ENCODE data around the gene SMIM17. TPM values are rescaled to one million over a fixed set of nuclear protein-coding genes. Genes with fewer than 3 reads are reported as not detected.
A peak's percentile ranks its signal among the peaks of the same experiment; 100 is the strongest.
"Not testable (repeated sequence)": the region's sequence is repeated elsewhere in the genome, so short reads cannot be mapped to it uniquely, and the experiment has no call there.

SMIM17 gene
- total RNA-seq, 6 donors from 2014 or later = 0.29 to 0.30 TPM; not detected in 4

DNA sequence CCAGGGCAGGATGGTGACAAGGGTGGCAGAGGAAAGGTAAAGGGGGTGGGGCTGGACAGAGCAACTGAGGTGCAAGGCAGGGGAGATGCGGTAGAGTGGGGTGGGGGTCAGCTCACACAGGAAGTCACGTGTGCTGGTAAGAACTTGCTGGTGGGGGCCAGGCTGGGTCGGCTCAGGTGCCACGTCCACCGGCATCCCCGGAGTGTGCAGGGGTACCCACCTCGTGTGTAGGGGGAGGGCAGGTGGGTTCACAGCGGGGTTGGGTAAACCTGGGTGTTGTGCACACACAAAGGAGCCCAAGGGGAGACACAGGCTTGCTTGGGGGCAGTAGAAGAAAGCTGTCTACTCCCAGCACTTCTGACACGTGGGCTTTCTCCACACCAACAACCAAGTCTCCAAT is 25.7 kb downstream of the SMIM17 start:
- 92 to 93% methylated on average over 9 of the region's 9 CpGs for WGBS, 2 donors
- peaks cover 12 to 22% (median 18%) of the 10 kb centered on the region in 4 donors for H3K4me1 ChIP-seq
- no peak overlapping the region for H3K27ac ChIP-seq
- H3K27me3 ChIP-seq = no peaks in the 10 kb centered on the region
- no peak for TF ChIP-seq POLR2A (IDR thresholded peaks at IDR 0.05)
- TF ChIP-seq EP300 (IDR thresholded peaks at IDR 0.05) = no peak
- no peak for TF ChIP-seq POLR2AphosphoS5 (IDR thresholded peaks at IDR 0.05)
- TF ChIP-seq, protein P1, sequence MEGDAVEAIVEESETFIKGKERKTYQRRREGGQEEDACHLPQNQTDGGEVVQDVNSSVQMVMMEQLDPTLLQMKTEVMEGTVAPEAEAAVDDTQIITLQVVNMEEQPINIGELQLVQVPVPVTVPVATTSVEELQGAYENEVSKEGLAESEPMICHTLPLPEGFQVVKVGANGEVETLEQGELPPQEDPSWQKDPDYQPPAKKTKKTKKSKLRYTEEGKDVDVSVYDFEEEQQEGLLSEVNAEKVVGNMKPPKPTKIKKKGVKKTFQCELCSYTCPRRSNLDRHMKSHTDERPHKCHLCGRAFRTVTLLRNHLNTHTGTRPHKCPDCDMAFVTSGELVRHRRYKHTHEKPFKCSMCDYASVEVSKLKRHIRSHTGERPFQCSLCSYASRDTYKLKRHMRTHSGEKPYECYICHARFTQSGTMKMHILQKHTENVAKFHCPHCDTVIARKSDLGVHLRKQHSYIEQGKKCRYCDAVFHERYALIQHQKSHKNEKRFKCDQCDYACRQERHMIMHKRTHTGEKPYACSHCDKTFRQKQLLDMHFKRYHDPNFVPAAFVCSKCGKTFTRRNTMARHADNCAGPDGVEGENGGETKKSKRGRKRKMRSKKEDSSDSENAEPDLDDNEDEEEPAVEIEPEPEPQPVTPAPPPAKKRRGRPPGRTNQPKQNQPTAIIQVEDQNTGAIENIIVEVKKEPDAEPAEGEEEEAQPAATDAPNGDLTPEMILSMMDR (IDR thresholded peaks at IDR 0.05) = no peak
- no peak for DNase-seq
- H3K4me3 ChIP-seq = no peak overlapping the region
- peaks cover 0 to 16% (median 10%) of the 10 kb centered on the region in 4 donors for H3K36me3 ChIP-seq
- H3K9me3 ChIP-seq = peaks cover 0 to 12% (median 3%) of the 10 kb centered on the region in 4 donors
- no peak for ATAC-seq (ENCODE audit: low FRiP score in 2 of 2)

DNA sequence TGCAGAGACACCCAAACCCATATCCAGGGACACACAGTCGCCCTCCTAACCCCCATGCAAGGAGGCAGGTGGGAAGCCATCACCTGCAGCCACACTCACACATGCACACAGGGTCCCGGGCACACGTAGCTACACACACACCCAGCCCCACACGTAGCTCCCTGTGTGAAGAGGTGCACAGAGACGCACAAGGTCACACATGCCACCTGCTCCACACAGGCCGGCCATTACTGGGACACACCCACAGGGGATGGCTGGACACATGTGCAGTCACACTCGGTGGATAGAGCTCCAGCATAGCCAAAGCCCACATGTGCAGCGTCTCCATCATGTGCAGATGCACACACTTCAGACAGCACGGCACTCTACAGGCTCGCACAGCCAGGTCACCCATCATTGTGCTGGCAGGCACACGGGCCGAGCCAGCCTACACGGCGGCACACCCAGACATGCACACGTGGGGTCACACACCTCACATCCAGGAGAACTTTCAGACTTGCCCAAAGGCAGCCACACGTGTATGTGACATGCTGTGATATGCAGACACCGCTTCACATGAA is 27.5 kb downstream of the SMIM17 start:
- Histone ChIP-seq H3K36me3 (no peaks in the 10 kb centered on the region), H3K27ac (peak overlapping the region in 1 of 4 donors; percentile 68), H3K4me1 (peaks cover 12 to 22% (median 18%) of the 10 kb centered on the region in 4 donors), H3K4me3 (peak overlapping the region in 3 of 4 donors; percentile 55 to 77 (median 72)), H3K9me3 (no peaks in the 10 kb centered on the region), H3K27me3 (no peaks in the 10 kb centered on the region)
- WGBS, 2 donors = 70 to 93% methylated on average over 9 to 11 of the region's 17 CpGs
- TF ChIP-seq, protein P1 (IDR thresholded peaks at IDR 0.05) = no peak
- TF ChIP-seq EP300 (IDR thresholded peaks at IDR 0.05) (no peak), POLR2A (IDR thresholded peaks at IDR 0.05) (no peak), POLR2AphosphoS5 (IDR thresholded peaks at IDR 0.05) (no peak)
- DNase-seq (no peak), ATAC-seq (ENCODE audit: low FRiP score in 2 of 2) (peak in 1 of 2 donors; percentile 4)

DNA sequence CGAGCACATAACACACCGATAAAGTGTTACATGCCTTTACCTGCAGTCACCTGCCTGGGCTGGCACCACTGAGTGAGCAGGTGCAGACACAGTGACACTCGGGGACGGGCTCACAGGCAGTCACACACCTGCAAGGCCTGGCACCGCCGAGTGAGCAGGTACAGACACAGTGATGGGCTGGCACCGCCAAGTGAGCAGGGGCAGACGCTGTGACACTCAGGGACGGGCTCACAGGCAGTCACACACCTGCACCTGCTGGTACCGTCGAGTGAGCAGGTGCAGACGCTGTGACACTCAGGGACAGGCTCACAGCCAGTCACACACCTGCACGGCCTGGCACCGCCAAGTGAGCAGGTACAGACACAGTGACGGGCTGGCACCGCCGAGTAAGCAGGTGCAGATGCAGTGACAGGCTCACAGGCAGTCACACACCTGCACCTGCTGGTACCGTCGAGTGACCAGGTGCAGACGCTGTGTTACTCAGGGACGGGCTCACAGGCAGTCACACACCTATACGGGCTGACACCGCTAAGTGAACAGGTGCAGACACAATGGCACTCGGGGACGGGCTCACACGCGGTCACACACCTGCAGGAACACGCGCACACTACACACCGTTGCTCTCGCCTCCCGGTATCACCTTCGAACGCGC is 28.1 kb downstream of the SMIM17 start:
- peak overlapping the region in 3 of 4 donors; percentile 6 to 68 (median 53) for H3K27ac ChIP-seq
- H3K27me3 ChIP-seq = no peaks in the 10 kb centered on the region
- TF ChIP-seq, protein P1 (IDR thresholded peaks at IDR 0.05) = no peak
- no peak for TF ChIP-seq POLR2AphosphoS5 (IDR thresholded peaks at IDR 0.05)
- TF ChIP-seq EP300 (IDR thresholded peaks at IDR 0.05) = no peak
- TF ChIP-seq POLR2A (IDR thresholded peaks at IDR 0.05) = no peak
- peak in 1 of 2 donors; percentile 57 for DNase-seq
- ATAC-seq (ENCODE audit: low FRiP score in 2 of 2) = peak; percentile 3 to 58
- no peaks in the 10 kb centered on the region for H3K36me3 ChIP-seq
- H3K4me3 ChIP-seq = peak overlapping the region; percentile 55 to 97 (median 74)
- H3K9me3 ChIP-seq = no peaks in the 10 kb centered on the region
- WGBS, 2 donors = 20 to 34% methylated on average over 10 to 14 of the region's 35 CpGs
- H3K4me1 ChIP-seq = peaks cover 12 to 22% (median 18%) of the 10 kb centered on the region in 4 donors

DNA sequence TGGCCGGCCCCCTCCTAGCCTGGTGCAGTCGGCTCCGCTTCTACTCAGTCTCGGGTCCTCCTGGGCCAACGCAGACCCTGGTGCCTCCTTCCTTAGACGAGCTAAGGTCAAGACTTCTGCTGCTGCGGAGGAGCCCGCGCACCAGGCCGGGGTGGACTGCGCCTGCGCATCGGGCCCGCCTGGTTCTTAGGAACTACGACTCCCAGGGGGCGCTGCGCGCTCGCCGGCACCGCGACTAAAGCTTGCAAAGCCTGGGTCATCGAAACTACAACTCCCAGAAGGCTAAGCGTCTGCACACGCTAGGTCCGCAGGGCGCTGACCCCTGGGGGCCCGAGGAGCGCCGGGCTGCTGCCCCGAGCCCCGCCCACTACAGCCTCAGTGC is 28.6 kb downstream of the SMIM17 start, which contains the start of gene ZNF835:
TSS of gene ZNF835 (minus strand) at position 145 of the 382 bp plus-strand sequence. CDS start 6,559 bp downstream, outside the sequence.
- Histone ChIP-seq H3K27me3 (no peaks in the 10 kb centered on the region), H3K4me3 (peak within 1 kb of the TSS; percentile 55 to 97 (median 74)), H3K36me3 (no peaks in the 10 kb centered on the region), H3K4me1 (peaks cover 12 to 22% (median 18%) of the 10 kb centered on the region in 4 donors), H3K9me3 (no peaks in the 10 kb centered on the region), H3K27ac (peak within 1 kb of the TSS in 3 of 4 donors; percentile 6 to 68 (median 53))
- WGBS, 2 donors = 0 to 1% methylated on average over 13 to 15 of the region's 32 CpGs
- DNase-seq (peak; percentile 94 to 98), ATAC-seq (ENCODE audit: low FRiP score in 2 of 2) (peak; percentile 69 to 95)
- peak in 1 of 4 donors; percentile 50 for TF ChIP-seq POLR2A (IDR thresholded peaks at IDR 0.05)
- TF ChIP-seq, protein P1 (IDR thresholded peaks at IDR 0.05) = peak in 4 of 6 experiments; percentile 28 to 63 (median 42)
- TF ChIP-seq EP300 (IDR thresholded peaks at IDR 0.05) = no peak
- peak in 1 of 2 donors; percentile 22 for TF ChIP-seq POLR2AphosphoS5 (IDR thresholded peaks at IDR 0.05)

DNA sequence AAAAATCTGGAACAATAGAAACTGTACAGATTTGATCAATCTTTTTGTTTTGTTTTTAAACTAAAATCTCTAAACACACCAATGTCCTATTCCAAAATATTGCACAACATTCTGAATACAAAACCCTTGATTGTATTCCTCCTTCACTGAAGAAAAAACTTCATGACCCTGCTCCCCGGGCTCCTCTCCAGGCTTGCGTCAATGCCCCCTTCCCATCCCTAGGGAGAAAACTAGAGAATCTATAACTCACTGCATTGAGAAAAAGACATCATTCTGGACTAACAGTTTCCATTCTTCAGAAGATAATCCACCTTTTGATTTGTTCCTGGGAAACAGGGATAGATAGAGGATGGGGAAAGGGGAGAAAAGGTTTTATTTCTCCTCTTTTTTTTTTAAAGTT is 29.7 kb downstream of the SMIM17 start:
- H3K36me3 ChIP-seq; H3K27me3 ChIP-seq; H3K27ac ChIP-seq; H3K9me3 ChIP-seq; DNase-seq; ATAC-seq (ENCODE audit: low FRiP score in 2 of 2); H3K4me3 ChIP-seq: not testable (repeated sequence)
- 90 to 92% methylated on average over 2 of the region's 2 CpGs for WGBS, 2 donors
- H3K4me1 ChIP-seq = peaks cover 12 to 22% (median 18%) of the 10 kb centered on the region in 4 donors

Data from upper lobe of left lung (tissue), 6 donors.